Measurements from ENCODE around the gene MCF2L. TPM values are rescaled to one million over a fixed set of nuclear protein-coding genes. Genes with fewer than 3 reads are reported as not detected.
"Not testable (repeated sequence)": the region's sequence is repeated elsewhere in the genome, so short reads cannot be mapped to it uniquely, and the experiment has no call there.

The MCF2L gene
- total RNA-seq, 3 donors from 2014 or later: 33.4 to 77.3 (median 38.6) TPM

GRCh38 chr13:113105032-113105920 lies 136.3 kb downstream of the MCF2L start, which contains the start of gene F7:
F7 (plus strand) TSS chr13:113105791; CDS start chr13:113105842, 51 bp downstream.
- intact Hi-C loops (cut with DNase I; ENCODE audit: low total_unique reads): no loop called here

GRCh38 chr13:113105921-113106452 lies 137.0 kb downstream of the MCF2L start:
- Histone ChIP-seq H3K4me1 (peaks cover 5 to 6% of the 10 kb centered on the region in 2 donors), H3K36me3 (no peaks in the 10 kb centered on the region), H3K27me3 (peaks cover 11 to 36% of the 10 kb centered on the region in 2 donors), H3K9me3 (no peaks in the 10 kb centered on the region), H3K4me3 (no peak overlapping the region), H3K27ac (peak overlapping the region in 1 of 2 donors; percentile 7)
- intact Hi-C loops (cut with DNase I; ENCODE audit: low total_unique reads): no loop called here
- DNase-seq (ENCODE audit: low spot score in 2 of 2): no peak
- no peak for TF ChIP-seq POLR2AphosphoS5 (IDR thresholded peaks at IDR 0.05)
- no peak for TF ChIP-seq POLR2A (IDR thresholded peaks at IDR 0.05)
- no peak for TF ChIP-seq CTCF (IDR thresholded peaks at IDR 0.05)

More at GRCh38 chr13:113105032-113105920, 136.3 kb downstream of the MCF2L start, which contains the start of gene F7:
- Histone ChIP-seq H3K27me3 (peaks cover 8 to 29% of the 10 kb centered on the region in 2 donors), H3K27ac (peak within 1 kb of the TSS in 1 of 2 donors; percentile 7), H3K9me3 (no peaks in the 10 kb centered on the region), H3K36me3 (no peaks in the 10 kb centered on the region), H3K4me3 (no peak within 1 kb of the TSS), H3K4me1 (peaks cover 0 to 4% of the 10 kb centered on the region in 2 donors)
- no peak for DNase-seq (ENCODE audit: low spot score in 2 of 2)
- no peak for TF ChIP-seq POLR2AphosphoS5 (IDR thresholded peaks at IDR 0.05)
- no peak for TF ChIP-seq CTCF (IDR thresholded peaks at IDR 0.05)
- no peak for TF ChIP-seq POLR2A (IDR thresholded peaks at IDR 0.05)

- H3K27ac ChIP-seq: no peak overlapping the region
- no peaks in the 10 kb centered on the region for H3K9me3 ChIP-seq
- H3K4me1 ChIP-seq: peaks cover 6% of the 10 kb centered on the region in 2 donors
- no peak for DNase-seq (ENCODE audit: low spot score in 2 of 2)
- no peak overlapping the region for H3K4me3 ChIP-seq
- no peaks in the 10 kb centered on the region for H3K36me3 ChIP-seq
- intact Hi-C loops (cut with DNase I; ENCODE audit: low total_unique reads): no loop called here
- no peak for TF ChIP-seq POLR2A (IDR thresholded peaks at IDR 0.05)
- H3K27me3 ChIP-seq: peaks cover 11 to 37% of the 10 kb centered on the region in 2 donors
Measured at GRCh38 chr13:113106711-113107351, 137.8 kb downstream of the MCF2L start.

- H3K9me3 ChIP-seq; H3K4me3 ChIP-seq; DNase-seq (ENCODE audit: low spot score in 2 of 2); H3K4me1 ChIP-seq; H3K27ac ChIP-seq; intact Hi-C loops (cut with DNase I; ENCODE audit: low total_unique reads); H3K36me3 ChIP-seq: not testable (repeated sequence)
- H3K27me3 ChIP-seq: peaks cover 11 to 36% of the 10 kb centered on the region in 2 donors
Measured at GRCh38 chr13:113108521-113108920, 139.5 kb downstream of the MCF2L start.

- Histone ChIP-seq H3K9me3 (no peaks in the 10 kb centered on the region), H3K4me1 (peaks cover 6% of the 10 kb centered on the region in 2 donors), H3K4me3 (peak overlapping the region; percentile 34 to 75 (median 54)), H3K36me3 (no peaks in the 10 kb centered on the region), H3K27me3 (peaks cover 11 to 28% of the 10 kb centered on the region in 2 donors), H3K27ac (no peak overlapping the region)
- TF ChIP-seq CTCF (IDR thresholded peaks at IDR 0.05): no peak
- TF ChIP-seq POLR2AphosphoS5 (IDR thresholded peaks at IDR 0.05): no peak
- TF ChIP-seq POLR2A (IDR thresholded peaks at IDR 0.05): no peak
- intact Hi-C loops (cut with DNase I; ENCODE audit: low total_unique reads): no loop called here
- no peak for DNase-seq (ENCODE audit: low spot score in 2 of 2)
Measured at GRCh38 chr13:113109151-113110047, 140.4 kb downstream of the MCF2L start.

All from breast epithelium (tissue), 4 donors.